C4-2B (cell line): Measurements from ENCODE around the gene ZNF644.

Source experiments
- H3K27ac ChIP-seq: fragments of 450-650 bp; 2 replicates; pipeline ENCODE4 v1.5.1; 2017
- ZFX ChIP-seq: fragments of 450-650 bp; IDR thresholded peaks from 2 replicates; pipeline ENCODE4 v1.6.1; 2017
- TF ChIP-seq, protein P1 (sequence below): fragments of 450-650 bp; conservative IDR thresholded peaks from 2 replicates; pipeline ENCODE4 v1.5.1; 2017; ENCODE audit warnings: mild to moderate bottlenecking

The ZNF644 gene

DNA sequence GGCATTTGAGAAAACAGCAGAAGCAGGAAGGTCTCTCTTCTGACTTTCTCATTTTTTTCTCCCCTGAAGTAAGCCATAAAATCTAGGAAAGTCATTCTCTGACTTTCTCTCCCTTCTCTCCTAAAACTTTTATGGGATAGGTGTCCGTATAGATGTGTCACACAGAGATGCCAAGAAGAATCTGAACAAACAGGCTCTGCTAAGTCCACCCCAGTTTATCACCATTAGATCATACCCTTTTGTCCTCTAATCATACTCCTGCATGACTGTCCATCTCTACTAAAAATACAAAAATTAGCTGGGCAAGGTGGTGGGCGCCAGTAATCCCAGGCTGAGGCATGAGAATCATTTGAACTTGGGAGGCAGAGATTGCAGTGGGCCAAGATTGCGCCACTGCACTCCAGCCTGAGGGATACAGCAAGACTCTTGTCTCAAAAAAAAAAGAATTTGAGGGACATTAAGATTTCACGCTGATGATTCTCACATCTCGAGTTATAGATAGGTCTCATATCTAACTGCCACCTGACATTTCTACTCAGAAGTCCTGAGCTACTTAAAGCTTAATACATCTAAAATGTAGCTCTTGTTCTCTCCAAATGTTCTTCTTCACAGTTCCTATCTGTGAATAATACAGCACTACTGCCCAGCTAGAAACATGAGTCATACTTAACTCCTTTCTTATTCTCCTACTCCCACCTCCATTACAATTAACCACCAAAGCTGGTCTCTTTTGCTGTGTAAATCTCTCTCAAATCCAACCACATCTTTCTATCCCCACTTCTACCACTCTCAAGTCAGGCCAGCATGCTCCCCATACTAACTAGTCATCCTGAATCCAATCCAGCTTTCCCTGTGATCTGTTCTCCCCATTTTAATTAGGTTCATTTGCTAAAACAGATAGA, 47.7 kb downstream of the ZNF644 start:
- H3K27ac ChIP-seq: no peak overlapping the region
- no peak for TF ChIP-seq ZFX
- TF ChIP-seq, protein P1, sequence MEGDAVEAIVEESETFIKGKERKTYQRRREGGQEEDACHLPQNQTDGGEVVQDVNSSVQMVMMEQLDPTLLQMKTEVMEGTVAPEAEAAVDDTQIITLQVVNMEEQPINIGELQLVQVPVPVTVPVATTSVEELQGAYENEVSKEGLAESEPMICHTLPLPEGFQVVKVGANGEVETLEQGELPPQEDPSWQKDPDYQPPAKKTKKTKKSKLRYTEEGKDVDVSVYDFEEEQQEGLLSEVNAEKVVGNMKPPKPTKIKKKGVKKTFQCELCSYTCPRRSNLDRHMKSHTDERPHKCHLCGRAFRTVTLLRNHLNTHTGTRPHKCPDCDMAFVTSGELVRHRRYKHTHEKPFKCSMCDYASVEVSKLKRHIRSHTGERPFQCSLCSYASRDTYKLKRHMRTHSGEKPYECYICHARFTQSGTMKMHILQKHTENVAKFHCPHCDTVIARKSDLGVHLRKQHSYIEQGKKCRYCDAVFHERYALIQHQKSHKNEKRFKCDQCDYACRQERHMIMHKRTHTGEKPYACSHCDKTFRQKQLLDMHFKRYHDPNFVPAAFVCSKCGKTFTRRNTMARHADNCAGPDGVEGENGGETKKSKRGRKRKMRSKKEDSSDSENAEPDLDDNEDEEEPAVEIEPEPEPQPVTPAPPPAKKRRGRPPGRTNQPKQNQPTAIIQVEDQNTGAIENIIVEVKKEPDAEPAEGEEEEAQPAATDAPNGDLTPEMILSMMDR: no peak; the same call in 1 of the 2 replicates

DNA sequence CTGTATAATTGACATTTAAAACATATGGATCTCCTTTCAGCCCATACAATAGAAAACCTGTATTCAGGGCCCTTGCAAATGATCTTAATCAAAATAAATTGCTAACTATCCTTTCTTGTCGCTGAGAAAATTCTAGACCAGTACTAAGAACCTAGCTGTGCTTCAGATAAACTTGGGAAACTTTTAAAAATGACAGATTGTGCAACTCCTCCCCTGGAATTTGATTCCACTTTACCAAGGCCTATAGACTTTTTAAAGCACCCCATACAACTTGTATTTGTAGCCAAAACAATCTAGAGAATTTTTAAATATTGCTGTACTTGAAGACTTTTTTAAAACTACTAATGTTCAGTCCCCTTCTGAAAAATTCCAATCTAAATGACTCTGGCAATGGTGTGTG, 51.6 kb downstream of the ZNF644 start:
- TF ChIP-seq, protein P1: no peak
- TF ChIP-seq ZFX: no peak
- no peak overlapping the region for H3K27ac ChIP-seq

DNA sequence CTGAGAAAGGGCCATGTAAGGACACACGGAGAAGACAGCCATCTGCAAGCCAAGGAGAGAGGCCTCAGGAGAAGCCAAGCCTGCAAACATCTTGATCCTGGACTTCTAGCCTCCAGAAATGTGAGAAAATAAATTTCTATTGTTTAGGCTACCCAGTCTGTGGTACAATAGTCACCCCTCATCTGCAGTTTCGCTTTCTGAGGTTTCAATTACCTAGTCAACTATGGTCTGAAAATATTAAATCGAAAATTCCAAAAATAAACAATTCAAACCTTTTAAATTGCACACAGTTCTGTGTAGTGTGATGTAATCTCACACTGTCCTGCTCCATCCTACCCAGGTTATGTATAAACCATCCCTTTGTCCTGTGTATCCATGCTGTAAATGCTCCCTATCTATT, 52.6 kb downstream of the ZNF644 start:
- TF ChIP-seq, protein P1: no peak
- no peak for TF ChIP-seq ZFX
- H3K27ac ChIP-seq: no peak overlapping the region

GRCh38 chr1:90964444-90965035, 57.3 kb downstream of the ZNF644 start:
- no peak for TF ChIP-seq ZFX
- TF ChIP-seq, protein P1: peak; percentile 74

GRCh38 chr1:90963651-90964050, 58.2 kb downstream of the ZNF644 start:
- TF ChIP-seq, protein P1: no peak
- no peak for TF ChIP-seq ZFX
- H3K27ac ChIP-seq: no peak overlapping the region

More at GRCh38 chr1:90964444-90965035, 57.3 kb downstream of the ZNF644 start:
- H3K27ac ChIP-seq: no peak overlapping the region

DNA sequence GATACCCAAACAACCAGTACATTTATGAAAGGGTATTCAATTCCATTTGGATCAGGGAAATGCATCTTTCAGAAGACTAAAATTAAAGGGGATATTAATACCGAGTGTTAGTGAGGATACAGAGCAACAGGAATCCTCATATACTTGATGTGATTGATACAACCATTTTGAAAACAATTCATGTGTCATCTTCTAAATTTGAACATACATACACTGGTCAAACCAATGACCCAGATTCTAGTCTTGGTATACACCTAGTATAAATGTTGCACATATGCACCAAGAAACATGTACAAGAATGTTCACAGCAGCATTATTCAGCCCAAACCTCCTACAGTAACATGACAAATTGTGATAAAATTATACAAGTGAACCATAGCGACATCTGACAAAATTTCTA, 58.6 kb downstream of the ZNF644 start:
- no peak overlapping the region for H3K27ac ChIP-seq
- TF ChIP-seq, protein P1: no peak
- TF ChIP-seq ZFX: no peak
